ENCODE measurements around the gene NUP42.

NUP42 gene

GRCh38 chr7:23237000-23237399, 55.2 kb downstream of the NUP42 start:
- DNase-seq, result no peak

- no peak for DNase-seq
Observed at GRCh38 chr7:23238983-23239652, 57.3 kb downstream of the NUP42 start.

GRCh38 chr7:23239698-23240097, 57.9 kb downstream of the NUP42 start:
- DNase-seq, result no peak

- no peak for DNase-seq
Observed at GRCh38 chr7:23242321-23242720, 60.5 kb downstream of the NUP42 start.

- no peak for DNase-seq
Observed at GRCh38 chr7:23242935-23243334, 61.1 kb downstream of the NUP42 start.

GRCh38 chr7:23246555-23246954, 64.7 kb downstream of the NUP42 start, which contains the start of gene GPNMB:
Gene GPNMB, plus strand, starts transcription at chr7:23246775. Its CDS starts 83 bp downstream, at chr7:23246858.
- no peak for DNase-seq

GRCh38 chr7:23247046-23247602, 65.3 kb downstream of the NUP42 start:
- DNase-seq, result no peak

- no peak for DNase-seq
Observed at GRCh38 chr7:23247603-23248335, 65.9 kb downstream of the NUP42 start.

- DNase-seq, result no peak
Observed at GRCh38 chr7:23249486-23249885, 67.6 kb downstream of the NUP42 start.
